ENCODE measurements around the gene CSPG4. TPM values are rescaled to one million over a fixed set of nuclear protein-coding genes. Genes with fewer than 3 reads are reported as not detected.

Gene CSPG4
- total and polyA plus RNA-seq, 9 of the 15 experiments (the other 6 are each of a cell fraction or from before 2014, with no cell fraction given), result under 0.01 to 0.07 (median 0.04) TPM; not detected in 5

- TF ChIP-seq ATF6 (CRISPR knock-in tag; IDR thresholded peaks at IDR 0.05), result no peak
These were observed 30.2 kb downstream of the CSPG4 start (continued) for GRCh38 chr15:75682181-75683135.

- intact Hi-C loops (cut with micrococcal nuclease), result loop anchor here (5.0 to 10.0 kb wide), 2 partner anchors 53 to 245 kb away; partner anchors contain the start of gene SNUPN
- no peak overlapping the region for H3K4me2 ChIP-seq (ENCODE audit: insufficient read depth, low read length)
- FAIRE-seq (no peak), DNase-seq (ENCODE audit: extremely low read depth in 1 of 4, low spot score in 3 of 4) (no peak), ATAC-seq (no peak)
- H4K20me1 ChIP-seq (replicated peaks; ENCODE audit: control insufficient read depth, insufficient read depth, low read length), result no peaks in the 10 kb centered on the region; the same call in 1 of the 2 replicates
- CTCF ChIA-PET (ENCODE audit: low intra/inter-chr PET ratio), result no interaction called here
- peak overlapping the region; percentile 33; the same call in 1 of the 2 replicates for H2AFZ ChIP-seq (ENCODE audit: low read depth, low read length)
- in situ Hi-C loops (cut with MboI), result no loop called here
- H3K9me3 ChIP-seq (replicated peaks; ENCODE audit: control insufficient read depth, insufficient read depth, low read depth, low read length), result no peaks in the 10 kb centered on the region
- peaks cover 0 to 46% of the 10 kb centered on the region in 2 experiments; a peak in 3 of 5 replicates for H3K4me1 ChIP-seq (replicated peaks in 1 of 2; ENCODE audit: control insufficient read depth in 2 of 2, insufficient read depth in 2 of 2, low read length in 2 of 2)
- TF ChIP-seq MED1 (CRISPR knock-in tag; IDR thresholded peaks at IDR 0.05; ENCODE audit: borderline replicate concordance) (no peak), MTA1 (IDR thresholded peaks at IDR 0.05; ENCODE audit: borderline replicate concordance) (no peak), HNRNPUL1 (IDR thresholded peaks at IDR 0.05; ENCODE audit: low read length) (no peak), BRCA1 (IDR thresholded peaks at IDR 0.05) (no peak), BRCA1 (CRISPR knock-in tag; IDR thresholded peaks at IDR 0.05) (no peak), ZBTB49 (CRISPR knock-in tag; IDR thresholded peaks at IDR 0.05; ENCODE audit: borderline replicate concordance) (no peak), ZFX (CRISPR knock-in tag; IDR thresholded peaks at IDR 0.05) (no peak), SMAD1 (IDR thresholded peaks at IDR 0.05; ENCODE audit: low read depth, low read length, partially characterized antibody) (no peak), NFRKB (IDR thresholded peaks at IDR 0.05; ENCODE audit: low read depth) (no peak), CGGBP1 (CRISPR knock-in tag; IDR thresholded peaks at IDR 0.05) (no peak), XRCC5 (IDR thresholded peaks at IDR 0.05; ENCODE audit: low read depth, low read length) (no peak)
- no peak overlapping the region for H3K27ac ChIP-seq (ENCODE audit: extremely low read depth, low read depth, low read length)
- no peaks in the 10 kb centered on the region for H3K36me3 ChIP-seq (ENCODE audit: control insufficient read depth, insufficient read depth, low read length)
- no peaks in the 10 kb centered on the region for H3K27me3 ChIP-seq (ENCODE audit: control insufficient read depth in 2 of 2, insufficient read depth in 2 of 2, low read length in 2 of 2)
- no peaks in the 10 kb centered on the region for H3K9me1 ChIP-seq (ENCODE audit: control insufficient read depth, insufficient read depth, low read length)
- H3K4me3 ChIP-seq, result no peak overlapping the region
- 48% methylated on average over 11 of the region's 11 CpGs for WGBS (ENCODE audit: insufficient coverage, low coverage, missing lambda C conversion rate)
- POLR2A ChIA-PET, result interaction anchor here (0.7 kb wide), 1 partner anchor 95 kb away, joined by 4 read pairs; no protein-coding TSS in a partner anchor
- H3K9ac ChIP-seq (ENCODE audit: insufficient read depth in 1 of 2, low read depth in 2 of 2, low read length in 2 of 2), result 0 out of 4 replicates have a peak overlapping the region, but pooled peaks of 1 of the 2 experiments have one; percentile 5
- BruUV-seq (replicated peaks), result no TSS peak
- H3K79me2 ChIP-seq (ENCODE audit: control insufficient read depth, insufficient read depth, low read length), result no peaks in the 10 kb centered on the region
These were observed 32.5 kb downstream of the CSPG4 start for GRCh38 chr15:75680007-75680789.
